Chondrocyte (in vitro differentiated cells): Measurements from ENCODE around the gene CDK19. TPM values are rescaled to one million over a fixed set of nuclear protein-coding genes. Genes with fewer than 3 reads are reported as not detected.

ENCODE experiments used
- DNase-seq: peaks from one replicate; pipeline ENCODE4 v3.0.0; 2021; ENCODE audit warnings: mixed read lengths, low spot score
- H3K27ac Mint-ChIP-seq: one replicate; pipeline ENCODE4 v1.8.0; 2021; ENCODE audit warnings: mild to moderate bottlenecking, moderate library complexity, mixed read lengths; ENCODE audit not compliant: unreplicated experiment
- H3K27me3 Mint-ChIP-seq: 2 replicates; pipeline ENCODE4 v1.8.0; 2021; ENCODE audit warnings: low read depth, mixed read lengths
- H3K36me3 Mint-ChIP-seq: 2 replicates; pipeline ENCODE4 v1.8.0; 2021; ENCODE audit warnings: low read depth, mixed read lengths
- H3K4me1 Mint-ChIP-seq: 2 replicates; pipeline ENCODE4 v1.8.0; 2021; ENCODE audit warnings: low read depth, mild to moderate bottlenecking, mixed read lengths
- H3K4me3 Mint-ChIP-seq: one replicate; pipeline ENCODE4 v1.8.0; 2021; ENCODE audit warnings: mild to moderate bottlenecking, moderate library complexity, mixed read lengths; ENCODE audit not compliant: unreplicated experiment
- H3K9me3 Mint-ChIP-seq: 2 replicates; pipeline ENCODE4 v1.8.0; 2021; ENCODE audit warnings: low read depth, mixed read lengths
- CTCF ChIP-seq: fragments of 200-600 bp; sonication (generic); IDR thresholded peaks from 2 replicates; pipeline ENCODE4 v1.5.0; 2021; ENCODE audit warnings: antibody characterized with exemption, mild to moderate bottlenecking, moderate library complexity
- total RNA-seq: library from RNA; stranded (reverse); gene quantifications from 3 replicates; pipeline ENCODE4 v1.2.1, GENCODE V29; 2021

Gene CDK19
- total RNA-seq, 1 donor from 2014 or later = 21.6 TPM

GRCh38 chr6:110660066-110660655, 155.1 kb downstream of the CDK19 start:
- TF ChIP-seq CTCF = no peak
- Mint-ChIP-seq H3K27ac (no peak overlapping the region), H3K27me3 (no peaks in the 10 kb centered on the region), H3K36me3 (peaks cover 3% of the 10 kb centered on the region), H3K4me3 (no peak overlapping the region), H3K9me3 (no peaks in the 10 kb centered on the region), H3K4me1 (peaks cover 16% of the 10 kb centered on the region)
- no peak for DNase-seq

- H3K4me3 Mint-ChIP-seq = no peak overlapping the region
- no peaks in the 10 kb centered on the region for H3K9me3 Mint-ChIP-seq
- no peak overlapping the region for H3K27ac Mint-ChIP-seq
- no peaks in the 10 kb centered on the region for H3K36me3 Mint-ChIP-seq
- no peak for DNase-seq
- TF ChIP-seq CTCF = no peak
- peaks cover 10% of the 10 kb centered on the region for H3K4me1 Mint-ChIP-seq
- no peaks in the 10 kb centered on the region for H3K27me3 Mint-ChIP-seq
Measured at GRCh38 chr6:110658631-110659211, 156.5 kb downstream of the CDK19 start.

DNA sequence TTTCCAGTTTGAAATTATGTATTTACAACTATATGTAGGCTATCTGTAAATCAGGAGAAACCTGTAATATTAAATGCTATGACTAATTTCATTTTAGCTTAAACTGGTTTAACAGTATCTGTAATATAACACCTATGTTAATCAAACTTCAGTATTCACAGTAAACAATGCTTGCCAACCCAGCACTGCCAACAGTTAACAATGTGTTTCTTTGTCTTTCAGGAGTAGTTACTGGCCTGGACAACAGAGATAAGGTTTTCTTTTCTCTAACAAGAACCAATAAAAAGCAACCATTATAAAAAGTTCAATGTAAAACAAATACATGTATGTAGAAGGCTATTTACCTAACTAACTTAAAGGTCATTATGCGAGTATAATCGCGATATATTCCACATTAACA, 158.8 kb downstream of the CDK19 start:
- H3K36me3 Mint-ChIP-seq = no peaks in the 10 kb centered on the region
- DNase-seq = no peak
- no peaks in the 10 kb centered on the region for H3K27me3 Mint-ChIP-seq
- H3K27ac Mint-ChIP-seq = no peak overlapping the region
- H3K4me1 Mint-ChIP-seq = peaks cover 3% of the 10 kb centered on the region
- TF ChIP-seq CTCF = no peak
- H3K9me3 Mint-ChIP-seq = no peaks in the 10 kb centered on the region
- no peak overlapping the region for H3K4me3 Mint-ChIP-seq

- H3K27me3 Mint-ChIP-seq = no peaks in the 10 kb centered on the region
Measured at GRCh38 chr6:110655821-110656220, 159.4 kb downstream of the CDK19 start.

More at GRCh38 chr6:110655821-110656220, 159.4 kb downstream of the CDK19 start:
- no peak for DNase-seq
- Mint-ChIP-seq H3K4me1 (peaks cover 3% of the 10 kb centered on the region), H3K36me3 (peaks cover under 1% of the 10 kb centered on the region), H3K4me3 (no peak overlapping the region), H3K27ac (no peak overlapping the region), H3K9me3 (no peaks in the 10 kb centered on the region)
- TF ChIP-seq CTCF = no peak
